GM19099 (cell line): ENCODE measurements around the gene MARS1.

ENCODE experiments used
- POLR2A ChIP-seq: IDR thresholded peaks from 3 replicates; pipeline ENCODE4 v1.6.1; 2011; ENCODE audit warnings: low read depth; ENCODE audit not compliant: insufficient read length; ENCODE audit errors: extremely low read depth

The MARS1 gene

GRCh38 chr12:57553343-57554202 is 65.7 kb downstream of the MARS1 start:
- no peak for TF ChIP-seq POLR2A

DNA sequence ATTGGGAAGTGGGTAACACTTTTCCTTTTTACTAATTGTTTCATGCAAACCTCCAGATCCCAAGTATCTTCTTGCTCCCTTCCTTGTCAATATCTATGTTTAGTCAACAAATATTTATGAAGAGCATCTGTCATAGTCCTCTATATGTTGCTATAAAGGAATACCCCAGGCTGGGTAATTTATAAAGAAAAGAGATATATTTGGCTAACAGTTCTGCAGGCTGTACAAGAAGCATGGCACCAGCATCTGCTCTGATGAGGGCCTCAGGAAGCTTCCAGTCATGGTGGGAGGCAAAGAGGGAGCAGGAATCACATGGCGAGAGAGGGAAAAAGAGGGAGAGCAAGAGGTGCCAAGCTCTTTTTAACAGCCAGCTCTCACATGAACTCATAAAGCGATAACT is 66.6 kb downstream of the MARS1 start:
- no peak for TF ChIP-seq POLR2A

- TF ChIP-seq POLR2A: no peak
Observed at GRCh38 chr12:57554897-57555296, 67.0 kb downstream of the MARS1 start.

GRCh38 chr12:57558864-57559263 is 71.0 kb downstream of the MARS1 start:
- TF ChIP-seq POLR2A: no peak

DNA sequence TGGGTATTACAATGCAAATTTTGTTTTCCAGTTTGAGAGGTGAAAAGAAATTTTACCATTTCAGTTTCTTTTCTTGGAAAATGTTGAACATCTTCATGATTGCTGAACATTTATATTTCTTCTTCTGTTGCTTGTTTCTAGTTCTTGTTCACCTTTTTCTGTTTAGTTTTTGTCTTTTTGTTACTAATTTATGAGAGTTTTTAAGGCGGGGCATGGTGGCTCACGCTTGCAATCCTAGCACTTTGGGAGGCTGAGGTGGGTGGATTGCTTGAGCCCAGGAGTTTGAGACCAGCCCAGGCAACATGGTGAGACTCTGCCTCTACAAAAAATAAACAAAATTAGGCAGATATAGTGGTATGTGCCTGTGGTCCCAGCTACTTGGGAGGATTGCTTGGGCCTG is 72.6 kb downstream of the MARS1 start:
- TF ChIP-seq POLR2A: no peak

GRCh38 chr12:57563358-57563757 is 75.5 kb downstream of the MARS1 start:
- TF ChIP-seq POLR2A: no peak

DNA sequence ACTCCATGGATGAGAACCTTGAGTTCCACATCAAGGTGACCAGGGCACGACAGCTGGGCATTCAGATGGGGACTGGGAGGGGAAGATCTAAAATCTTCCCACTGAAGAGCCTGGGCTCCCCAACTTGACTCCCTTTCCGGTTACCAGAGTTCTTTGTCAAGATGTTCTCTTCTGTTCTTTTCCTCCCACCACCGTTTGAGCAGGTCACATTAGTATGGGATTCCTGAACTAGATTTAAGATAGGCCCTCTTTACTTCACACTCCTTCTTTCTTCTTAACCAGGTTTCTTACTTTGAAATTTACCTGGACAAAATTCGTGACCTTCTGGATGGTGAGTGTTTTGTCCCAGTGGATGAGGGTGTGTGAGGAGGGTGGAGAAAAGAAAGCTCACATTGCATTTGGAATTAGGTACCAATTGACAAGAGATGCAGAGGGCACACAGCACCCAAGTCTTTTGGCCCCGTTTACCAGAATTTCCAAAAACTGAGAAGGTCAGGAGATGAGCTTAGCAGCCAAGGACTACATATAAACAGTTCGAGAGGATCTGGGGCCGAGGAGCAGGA is 76.4 kb downstream of the MARS1 start:
- no peak for TF ChIP-seq POLR2A
